HCT116 (cell line): ENCODE measurements around the gene XRCC2. TPM values are rescaled to one million over a fixed set of nuclear protein-coding genes. Genes with fewer than 3 reads are reported as not detected.

Experiments used
- ATAC-seq: fragments of 200-7000 bp; cut with Tn5 transposase; 2 replicates; pipeline ENCODE4 v1.9.1; 2020; ENCODE audit warnings: mild to moderate bottlenecking, moderate library complexity
- BruUV-seq: library from RNA; stranded (reverse); fragments of 400-500 nt; replicated peaks from 2 replicates; lab custom pipeline; 2021; lab: Mats Ljungman, UMichigan
- CTCF ChIA-PET: fragments of 300-600 bp; sonication (Branson Sonifier 250); formaldehyde crosslinking; loops from one replicate; lab custom pipeline; 2021; ENCODE audit warnings: antibody characterized with exemption; lab: Charles Lee
- POLR2A ChIA-PET: fragments of 300-600, 350-600 bp; sonication (Branson Sonifier 250); formaldehyde crosslinking; loops from one replicate; lab custom pipeline; 2021; ENCODE audit warnings: antibody characterized with exemption; lab: Charles Lee
- RAD21 ChIA-PET, 2 experiments: fragments of 300-600 bp; sonication (Branson Sonifier 250); formaldehyde crosslinking; loops; one replicate each; lab custom pipeline; 2023; ENCODE audit warnings: low total read pairs in 2 of 2; ENCODE audit not compliant: uncharacterized antibody in 2 of 2, unreplicated experiment in 2 of 2, low non-redundant PET in 1 of 2; lab: Charles Lee
- DNase-seq: peaks from one replicate; pipeline ENCODE4 v3.0.0-alpha.2; 2010; ENCODE audit warnings: low read depth, low spot score
- H2AFZ ChIP-seq: fragments of 200-600 bp; shearing (Covaris generic), sonication (generic); 2 replicates; pipeline ENCODE4 v1.6.1; 2017; ENCODE audit warnings: low read depth, mixed run types, mixed read lengths, antibody characterized with exemption, low read length; ENCODE audit not compliant: poor library complexity, severe bottlenecking
- H3K27ac ChIP-seq: 2 replicates; pipeline ENCODE4 v1.5.1; 2012; ENCODE audit warnings: low read depth, low read length
- H3K27me3 ChIP-seq: fragments of 200-600 bp; sonication (generic); 2 replicates; pipeline ENCODE4 v1.6.1; 2016; ENCODE audit warnings: mixed run types, low read length, mixed read lengths; ENCODE audit not compliant: insufficient read depth
- H3K36me3 ChIP-seq, 2 experiments: fragments of 200-500 bp in 1 of 2; fragments of 200-600 bp in 1 of 2; sonication (Bioruptor generic) in 1 of 2; sonication (generic) in 1 of 2; 2 replicates each; pipeline versions ENCODE4 v1.5.1 to v1.6.1; 2014 to 2016; ENCODE audit warnings: low read length in 2 of 2, inconsistent platforms in 1 of 2, mixed read lengths in 1 of 2, mixed run types in 1 of 2; ENCODE audit not compliant: insufficient read depth in 2 of 2, control insufficient read depth in 1 of 2
- H3K4me1 ChIP-seq, 2 experiments: fragments of 200-600 bp in 1 of 2; sonication (generic) in 1 of 2; 2 replicates each; pipeline versions ENCODE4 v1.5.1 to v1.6.1; 2012 to 2017; ENCODE audit warnings: low read length in 2 of 2, inconsistent platforms in 1 of 2, mild to moderate bottlenecking in 1 of 2, mixed read lengths in 1 of 2, mixed run types in 1 of 2, moderate library complexity in 1 of 2; ENCODE audit not compliant: insufficient read depth in 2 of 2, control insufficient read depth in 1 of 2
- H3K4me2 ChIP-seq: fragments of 200-600 bp; sonication (generic); 2 replicates; pipeline ENCODE4 v1.6.1; 2017; ENCODE audit warnings: mixed run types, low read length, mixed read lengths
- H3K4me3 ChIP-seq, 2 experiments: fragments of 200-600 bp in 1 of 2; sonication (generic) in 1 of 2; replicated peaks in 1 of 2; 2 replicates each; pipeline ENCODE4 v1.5.1; 2011 to 2016; ENCODE audit warnings: low read length in 2 of 2, control low read depth in 1 of 2, low read depth in 1 of 2, mild to moderate bottlenecking in 1 of 2, mixed read lengths in 1 of 2, mixed run types in 1 of 2
- H3K79me2 ChIP-seq: fragments of 200-600 bp; sonication (generic); 2 replicates; pipeline ENCODE4 v1.6.1; 2017; ENCODE audit warnings: mild to moderate bottlenecking, mixed run types, low read length, moderate library complexity, mixed read lengths; ENCODE audit not compliant: insufficient read depth
- H3K9ac ChIP-seq: fragments of 200-600 bp; sonication (generic); 2 replicates; pipeline ENCODE4 v1.6.1; 2016; ENCODE audit warnings: low read length, mixed read lengths
- H3K9me2 ChIP-seq: fragments of 200-600 bp; sonication (generic), shearing (Covaris generic); 2 replicates; pipeline ENCODE4 v1.6.1; 2017; ENCODE audit warnings: mixed run types, mild to moderate bottlenecking, moderate library complexity; ENCODE audit not compliant: insufficient read depth
- H3K9me3 ChIP-seq, 2 experiments: fragments of 200-500 bp in 1 of 2; fragments of 200-600 bp in 1 of 2; sonication (Bioruptor generic) in 1 of 2; sonication (generic) in 1 of 2; 2 replicates each; pipeline ENCODE4 v1.6.1; 2014 to 2017; ENCODE audit warnings: low read length in 2 of 2, mixed read lengths in 2 of 2, inconsistent platforms in 1 of 2, low read depth in 1 of 2, mild to moderate bottlenecking in 1 of 2, mixed run types in 1 of 2, moderate library complexity in 1 of 2; ENCODE audit not compliant: control insufficient read depth in 1 of 2, insufficient read depth in 1 of 2
- H4K20me1 ChIP-seq: fragments of 200-600 bp; sonication (generic), shearing (Covaris generic); 2 replicates; pipeline ENCODE4 v1.6.1; 2017; ENCODE audit warnings: mixed run types, mild to moderate bottlenecking, moderate library complexity; ENCODE audit not compliant: insufficient read depth
- CBX3 ChIP-seq: IDR thresholded peaks from 2 replicates; pipeline ENCODE4 v1.6.1; 2012; ENCODE audit warnings: low read depth
- CTCF ChIP-seq, 3 experiments: fragments of 200-600 bp in 1 of 3; sonication (generic) in 1 of 3; IDR thresholded peaks in 2 of 3; conservative IDR thresholded peaks in 1 of 3; 2 replicates each; pipeline ENCODE4 v1.5.1; 2012 to 2017; ENCODE audit warnings: low read depth in 2 of 3, low read length in 2 of 3, antibody characterized with exemption in 1 of 3, borderline replicate concordance in 1 of 3, control low read depth in 1 of 3, mild to moderate bottlenecking in 1 of 3, mixed read lengths in 1 of 3, mixed run types in 1 of 3, moderate library complexity in 1 of 3; ENCODE audit not compliant: insufficient read depth in 1 of 3
- EGR1 ChIP-seq: IDR thresholded peaks from 2 replicates; pipeline ENCODE4 v1.6.1; 2012; ENCODE audit warnings: low read depth
- ELF1 ChIP-seq: IDR thresholded peaks from 2 replicates; pipeline ENCODE4 v1.6.1; 2012; ENCODE audit warnings: low read depth, borderline replicate concordance
- EZH2 ChIP-seq: fragments of 200-600 bp; sonication (generic); IDR thresholded peaks from 2 replicates; pipeline ENCODE4 v1.6.1; 2017; ENCODE audit warnings: antibody characterized with exemption, mixed run types
- EZH2phosphoT487 ChIP-seq: fragments of 200-600 bp; IDR thresholded peaks from 2 replicates; pipeline ENCODE4 v1.6.1; 2018; ENCODE audit warnings: antibody characterized with exemption, borderline replicate concordance
- MAX ChIP-seq: IDR thresholded peaks from 2 replicates; pipeline ENCODE4 v1.6.1; 2012
- POLR2AphosphoS5 ChIP-seq: IDR thresholded peaks from 2 replicates; pipeline ENCODE4 v1.6.1; 2011; ENCODE audit warnings: mild to moderate bottlenecking, low read depth, low read length, moderate library complexity
- REST ChIP-seq: IDR thresholded peaks from 2 replicates; pipeline ENCODE4 v1.6.1; 2012; ENCODE audit warnings: low read depth
- SRF ChIP-seq: IDR thresholded peaks from 2 replicates; pipeline ENCODE4 v1.6.1; 2012; ENCODE audit warnings: low read depth
- TCF7L2 ChIP-seq: IDR thresholded peaks from 2 replicates; pipeline ENCODE4 v1.7.0; 2011; ENCODE audit warnings: borderline replicate concordance, inconsistent platforms; ENCODE audit not compliant: insufficient read depth, insufficient read length; ENCODE audit errors: extremely low read depth
- ZBTB33 ChIP-seq: IDR thresholded peaks from 2 replicates; pipeline ENCODE4 v1.6.1; 2011; ENCODE audit warnings: mild to moderate bottlenecking, low read length, moderate library complexity; ENCODE audit not compliant: insufficient replicate concordance; ENCODE audit errors: extremely low read depth
- intact Hi-C: fragments of 100-400 bp; cut with micrococcal nuclease; formaldehyde crosslinking; loops from 2 replicates; pipeline ENCODE4 v1.10.0; 2022
- total RNA-seq: library from RNA; stranded (reverse); gene quantifications from one replicate; pipeline ENCODE4 v1.2.1, GENCODE V29; 2021; ENCODE audit not compliant: unreplicated experiment

Gene XRCC2
- total RNA-seq, 1 experiment from 2014 or later = 14.8 TPM

GRCh38 chr7:152619027-152619739 lies 56.8 kb downstream of the XRCC2 start:
- H3K36me3 ChIP-seq = no peaks in the 10 kb centered on the region
- no TSS peak for BruUV-seq
- no peaks in the 10 kb centered on the region for H3K4me1 ChIP-seq
- H2AFZ ChIP-seq = no peak overlapping the region
- TF ChIP-seq EZH2 (no peak), ZBTB33 (no peak), TCF7L2 (no peak), CTCF (IDR thresholded peaks at IDR 0.05 in 2 of 3, conservative IDR thresholded peaks at IDR 0.05 in 1 of 3; ENCODE audit: borderline replicate concordance in 1 of 3, insufficient read depth in 1 of 3, low read depth in 2 of 3, low read length in 2 of 3) (no peak), EGR1 (no peak), REST (no peak), SRF (no peak), MAX (no peak), EZH2phosphoT487 (no peak), ELF1 (no peak), POLR2AphosphoS5 (no peak), CBX3 (no peak)
- H3K4me3 ChIP-seq = no peak overlapping the region
- ChIA-PET CTCF (no interaction called here), RAD21 (no interaction called here), POLR2A (no interaction called here)
- H3K79me2 ChIP-seq = no peaks in the 10 kb centered on the region
- H3K27ac ChIP-seq = no peak overlapping the region
- intact Hi-C loops = no loop called here
- H3K9me3 ChIP-seq = no peaks in the 10 kb centered on the region
- H3K4me2 ChIP-seq = no peak overlapping the region
- DNase-seq (no peak), ATAC-seq (no peak)
- no peaks in the 10 kb centered on the region for H3K9me2 ChIP-seq
- no peaks in the 10 kb centered on the region for H3K27me3 ChIP-seq
- no peak overlapping the region for H3K9ac ChIP-seq
- no peaks in the 10 kb centered on the region for H4K20me1 ChIP-seq
